Measurements from ENCODE around the gene GPATCH3.

DNA sequence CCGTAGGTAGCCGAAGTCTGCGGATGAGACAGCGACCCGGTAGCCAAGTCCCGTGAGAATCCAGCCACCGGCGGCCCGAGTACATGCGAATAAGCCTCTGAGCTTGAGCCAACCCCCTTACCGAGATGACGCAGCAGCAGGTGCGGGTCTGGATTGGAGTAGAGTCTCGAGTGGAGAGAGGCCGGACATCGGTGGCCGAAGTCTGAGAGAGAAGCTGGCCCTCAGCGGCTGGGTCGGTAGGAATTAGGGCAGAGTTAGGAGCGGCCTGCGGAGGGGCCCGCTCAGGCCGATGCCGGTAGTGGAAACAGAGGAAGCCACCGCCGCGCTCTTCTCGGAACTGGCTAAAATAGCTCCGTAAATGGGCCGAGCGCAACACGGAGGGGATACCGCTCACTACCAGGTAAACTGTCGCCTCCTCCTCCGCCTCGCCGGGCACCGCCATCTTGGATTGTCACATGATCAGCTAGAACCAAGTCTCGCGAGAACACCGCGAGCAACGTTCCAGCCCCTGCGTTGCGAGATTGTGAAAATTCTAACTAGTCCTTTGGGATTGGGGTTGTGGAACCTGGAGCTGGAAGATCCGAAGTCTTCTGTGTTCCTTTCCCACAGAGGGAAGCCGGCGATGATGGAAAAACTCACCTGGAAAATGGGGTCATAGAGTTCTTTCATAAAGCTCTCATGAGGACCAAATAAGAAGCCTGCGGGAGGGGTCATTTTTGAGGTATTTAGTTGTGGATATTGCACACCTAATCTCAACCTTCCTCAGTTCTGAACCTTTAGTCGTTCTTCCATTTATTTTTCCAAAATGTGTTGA lies at the start of gene GPATCH3:
- TF ChIP-seq, protein P1, sequence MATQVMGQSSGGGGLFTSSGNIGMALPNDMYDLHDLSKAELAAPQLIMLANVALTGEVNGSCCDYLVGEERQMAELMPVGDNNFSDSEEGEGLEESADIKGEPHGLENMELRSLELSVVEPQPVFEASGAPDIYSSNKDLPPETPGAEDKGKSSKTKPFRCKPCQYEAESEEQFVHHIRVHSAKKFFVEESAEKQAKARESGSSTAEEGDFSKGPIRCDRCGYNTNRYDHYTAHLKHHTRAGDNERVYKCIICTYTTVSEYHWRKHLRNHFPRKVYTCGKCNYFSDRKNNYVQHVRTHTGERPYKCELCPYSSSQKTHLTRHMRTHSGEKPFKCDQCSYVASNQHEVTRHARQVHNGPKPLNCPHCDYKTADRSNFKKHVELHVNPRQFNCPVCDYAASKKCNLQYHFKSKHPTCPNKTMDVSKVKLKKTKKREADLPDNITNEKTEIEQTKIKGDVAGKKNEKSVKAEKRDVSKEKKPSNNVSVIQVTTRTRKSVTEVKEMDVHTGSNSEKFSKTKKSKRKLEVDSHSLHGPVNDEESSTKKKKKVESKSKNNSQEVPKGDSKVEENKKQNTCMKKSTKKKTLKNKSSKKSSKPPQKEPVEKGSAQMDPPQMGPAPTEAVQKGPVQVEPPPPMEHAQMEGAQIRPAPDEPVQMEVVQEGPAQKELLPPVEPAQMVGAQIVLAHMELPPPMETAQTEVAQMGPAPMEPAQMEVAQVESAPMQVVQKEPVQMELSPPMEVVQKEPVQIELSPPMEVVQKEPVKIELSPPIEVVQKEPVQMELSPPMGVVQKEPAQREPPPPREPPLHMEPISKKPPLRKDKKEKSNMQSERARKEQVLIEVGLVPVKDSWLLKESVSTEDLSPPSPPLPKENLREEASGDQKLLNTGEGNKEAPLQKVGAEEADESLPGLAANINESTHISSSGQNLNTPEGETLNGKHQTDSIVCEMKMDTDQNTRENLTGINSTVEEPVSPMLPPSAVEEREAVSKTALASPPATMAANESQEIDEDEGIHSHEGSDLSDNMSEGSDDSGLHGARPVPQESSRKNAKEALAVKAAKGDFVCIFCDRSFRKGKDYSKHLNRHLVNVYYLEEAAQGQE (IDR thresholded peaks at IDR 0.05; ENCODE audit: insufficient read depth in 1 of 2, low read depth in 2 of 2, low read length in 2 of 2): 0 out of 4 replicates have a peak, but pooled peaks of 1 of the 2 experiments have one; percentile 38
- TF ChIP-seq SIN3A (IDR thresholded peaks at IDR 0.05; ENCODE audit: borderline replicate concordance, insufficient read depth, low read length): peak; percentile 94
- TF ChIP-seq TAF1 (IDR thresholded peaks at IDR 0.05; ENCODE audit: borderline replicate concordance, insufficient read depth, low read length): peak; percentile 92; the same call in 1 of the 2 replicates
- TF ChIP-seq POLR2AphosphoS5 (IDR thresholded peaks at IDR 0.05; ENCODE audit: low read depth, low read length): peak; percentile 95
- peak; percentile 51 for TF ChIP-seq FOXP2 (optimal IDR thresholded peaks at IDR 0.05; ENCODE audit: borderline replicate concordance, extremely low read depth, extremely low read length, insufficient read depth)

Measured in PFSK-1 (cell line).